ENCODE measurements around the gene TWIST2. TPM values are rescaled to one million over a fixed set of nuclear protein-coding genes. Genes with fewer than 3 reads are reported as not detected.

Gene TWIST2
- polyA plus RNA-seq, 1 donor: 4.9 TPM

DNA sequence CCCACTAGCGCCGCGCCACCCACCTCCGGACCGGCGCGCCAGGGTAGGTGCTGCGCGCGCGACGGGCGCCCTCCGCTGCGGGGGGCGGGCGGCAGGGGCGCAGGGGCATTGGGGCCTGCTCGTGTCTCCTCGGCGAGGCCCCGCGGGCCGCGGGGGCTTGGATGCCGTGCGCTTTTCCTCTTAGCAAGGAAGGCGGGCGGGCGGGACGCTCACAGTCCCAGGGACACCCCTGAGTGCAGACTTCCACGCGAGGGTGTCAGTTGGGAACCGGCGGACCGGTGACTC, 748 bp downstream of the TWIST2 start:
- Histone ChIP-seq H3K27me3 (ENCODE audit: control insufficient read depth, insufficient read depth, low read length) (peaks cover 65% of the 10 kb centered on the region), H3K4me1 (ENCODE audit: control insufficient read depth, insufficient read depth, low read length) (no peaks in the 10 kb centered on the region), H3K27ac (ENCODE audit: low read length) (no peak overlapping the region), H3K9me3 (ENCODE audit: control insufficient read depth, low read depth, low read length) (peaks cover 2% of the 10 kb centered on the region), H3K36me3 (ENCODE audit: control insufficient read depth, insufficient read depth, low read length) (no peaks in the 10 kb centered on the region), H3K4me3 (ENCODE audit: low read length) (peak overlapping the region; percentile 44)
- DNase-seq: no peak
- no CpG with 5 or more reads among the region's 36 CpGs for WGBS (ENCODE audit: insufficient coverage, low lambda C conversion rate)

DNA sequence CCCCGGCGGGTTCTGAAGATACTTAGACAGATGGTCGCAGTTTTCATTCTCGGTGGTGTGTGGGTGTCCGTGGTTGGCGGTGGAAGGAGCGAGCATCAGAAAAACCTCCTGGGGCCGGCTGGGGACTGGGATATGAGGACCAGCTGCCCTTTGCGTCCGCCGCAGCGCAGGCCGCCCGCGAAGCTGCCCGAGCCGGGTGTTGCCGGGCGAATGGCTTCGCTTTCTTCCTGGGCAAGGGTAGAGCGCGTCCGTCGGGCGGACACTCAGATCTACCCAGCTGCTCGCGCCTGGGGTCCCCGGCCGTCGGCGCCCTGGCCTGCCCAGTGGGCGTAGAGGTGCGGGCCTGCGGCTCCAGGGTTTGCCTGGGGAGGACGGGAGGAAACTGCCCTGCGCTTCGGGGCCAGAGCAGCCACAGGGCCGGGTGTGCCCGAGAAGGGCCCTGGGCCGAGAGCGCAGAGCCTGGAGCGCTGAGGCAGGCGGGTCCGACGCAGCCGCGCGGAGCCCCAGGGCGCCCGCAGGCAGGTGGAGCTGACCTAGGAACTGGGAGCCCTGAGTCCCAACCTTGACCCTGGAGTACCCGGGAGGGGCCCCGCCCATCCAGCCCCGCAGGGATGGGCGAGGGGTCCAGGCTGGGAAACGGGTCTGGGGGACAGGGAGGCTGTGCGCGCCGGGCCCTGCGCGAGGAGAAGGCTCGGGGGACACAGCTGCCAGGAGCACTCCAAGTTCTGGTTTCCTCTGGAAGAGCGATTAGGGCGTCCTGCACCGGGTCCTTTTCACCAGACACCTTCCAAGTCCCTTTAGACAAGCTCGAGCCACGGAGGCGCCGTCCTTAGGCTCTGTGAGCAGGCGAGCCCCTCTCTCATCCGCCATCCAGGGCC, 1.3 kb downstream of the TWIST2 start:
- Histone ChIP-seq H3K4me3 (ENCODE audit: low read length) (peak overlapping the region; percentile 39), H3K9me3 (ENCODE audit: control insufficient read depth, low read depth, low read length) (peaks cover 2% of the 10 kb centered on the region), H3K4me1 (ENCODE audit: control insufficient read depth, insufficient read depth, low read length) (no peaks in the 10 kb centered on the region), H3K27ac (ENCODE audit: low read length) (no peak overlapping the region), H3K36me3 (ENCODE audit: control insufficient read depth, insufficient read depth, low read length) (no peaks in the 10 kb centered on the region), H3K27me3 (ENCODE audit: control insufficient read depth, insufficient read depth, low read length) (peaks cover 65% of the 10 kb centered on the region)
- no CpG with 5 or more reads among the region's 70 CpGs for WGBS (ENCODE audit: insufficient coverage, low lambda C conversion rate)
- peak in 1 of 2 donors; percentile 23 for DNase-seq

- Histone ChIP-seq H3K27ac (ENCODE audit: low read length) (no peak overlapping the region), H3K36me3 (ENCODE audit: control insufficient read depth, insufficient read depth, low read length) (no peaks in the 10 kb centered on the region), H3K4me3 (ENCODE audit: low read length) (peak overlapping the region; percentile 39), H3K4me1 (ENCODE audit: control insufficient read depth, insufficient read depth, low read length) (no peaks in the 10 kb centered on the region), H3K9me3 (ENCODE audit: control insufficient read depth, low read depth, low read length) (peaks cover 2% of the 10 kb centered on the region), H3K27me3 (ENCODE audit: control insufficient read depth, insufficient read depth, low read length) (peaks cover 69% of the 10 kb centered on the region)
- WGBS (ENCODE audit: insufficient coverage, low lambda C conversion rate): 88% methylated on average over 2 of the region's 2 CpGs
- DNase-seq: no peak
Observed at GRCh38 chr2:238850091-238850490, 2.2 kb downstream of the TWIST2 start.

DNA sequence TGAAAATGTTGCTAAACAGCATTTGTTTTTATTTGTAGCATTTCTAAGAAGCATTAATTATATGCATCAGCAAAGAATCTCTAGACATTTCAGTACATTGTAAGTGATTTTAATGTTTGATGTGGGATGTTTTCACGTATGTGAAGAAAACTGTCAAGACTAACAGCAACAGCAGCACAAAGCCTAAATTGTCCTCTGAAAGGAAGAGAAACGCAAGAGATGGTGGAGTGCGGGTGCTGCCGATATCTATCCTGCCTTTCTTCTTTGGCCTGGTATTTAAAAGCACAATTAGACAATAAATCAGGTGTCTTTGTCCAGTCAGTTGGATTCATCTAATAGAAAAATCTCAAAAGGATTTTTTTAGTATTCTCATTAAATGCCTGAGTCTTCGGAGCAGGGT, 3.1 kb downstream of the TWIST2 start:
- DNase-seq: no peak
- no peaks in the 10 kb centered on the region for H3K4me1 ChIP-seq (ENCODE audit: control insufficient read depth, insufficient read depth, low read length)
- H3K27me3 ChIP-seq (ENCODE audit: control insufficient read depth, insufficient read depth, low read length): peaks cover 65% of the 10 kb centered on the region
- peaks cover 2% of the 10 kb centered on the region for H3K9me3 ChIP-seq (ENCODE audit: control insufficient read depth, low read depth, low read length)
- H3K36me3 ChIP-seq (ENCODE audit: control insufficient read depth, insufficient read depth, low read length): no peaks in the 10 kb centered on the region
- no peak overlapping the region for H3K27ac ChIP-seq (ENCODE audit: low read length)
- H3K4me3 ChIP-seq (ENCODE audit: low read length): no peak overlapping the region
- 86% methylated on average over 1 of the region's 5 CpGs for WGBS (ENCODE audit: insufficient coverage, low lambda C conversion rate)

- Histone ChIP-seq H3K27me3 (ENCODE audit: control insufficient read depth, insufficient read depth, low read length) (peaks cover 57% of the 10 kb centered on the region), H3K4me3 (ENCODE audit: low read length) (no peak overlapping the region), H3K9me3 (ENCODE audit: control insufficient read depth, low read depth, low read length) (peaks cover 1% of the 10 kb centered on the region), H3K4me1 (ENCODE audit: control insufficient read depth, insufficient read depth, low read length) (no peaks in the 10 kb centered on the region), H3K27ac (ENCODE audit: low read length) (no peak overlapping the region), H3K36me3 (ENCODE audit: control insufficient read depth, insufficient read depth, low read length) (no peaks in the 10 kb centered on the region)
- WGBS (ENCODE audit: insufficient coverage, low lambda C conversion rate): 80% methylated on average over 2 of the region's 3 CpGs
- no peak for DNase-seq
Observed at GRCh38 chr2:238851761-238852160, 3.9 kb downstream of the TWIST2 start.

GRCh38 chr2:238852206-238852869, 4.5 kb downstream of the TWIST2 start:
- Histone ChIP-seq H3K4me3 (ENCODE audit: low read length) (no peak overlapping the region), H3K4me1 (ENCODE audit: control insufficient read depth, insufficient read depth, low read length) (no peaks in the 10 kb centered on the region), H3K9me3 (ENCODE audit: control insufficient read depth, low read depth, low read length) (no peaks in the 10 kb centered on the region), H3K27me3 (ENCODE audit: control insufficient read depth, insufficient read depth, low read length) (peaks cover 53% of the 10 kb centered on the region), H3K36me3 (ENCODE audit: control insufficient read depth, insufficient read depth, low read length) (no peaks in the 10 kb centered on the region), H3K27ac (ENCODE audit: low read length) (no peak overlapping the region)
- 74% methylated on average over 4 of the region's 9 CpGs for WGBS (ENCODE audit: insufficient coverage, low lambda C conversion rate)
- DNase-seq: no peak

DNA sequence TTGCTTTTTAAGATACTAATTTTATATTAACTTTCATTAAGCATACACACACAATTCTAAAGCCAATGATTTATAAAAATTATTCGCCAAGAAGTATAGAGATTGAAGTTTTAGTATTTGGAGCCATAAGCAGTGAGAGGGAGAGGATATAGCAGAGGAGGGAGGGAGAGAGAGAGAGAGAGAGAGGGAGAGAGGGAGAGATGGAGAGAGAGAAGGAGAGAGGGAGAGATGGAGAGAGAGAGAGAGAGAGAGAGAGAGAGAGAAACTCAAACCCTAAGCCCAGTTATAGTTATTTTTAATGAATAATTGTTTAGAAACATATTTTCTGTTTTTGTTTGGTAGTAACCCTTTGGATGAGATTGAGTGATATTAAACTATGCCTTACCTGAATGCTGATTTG, 5.3 kb downstream of the TWIST2 start:
- H3K9me3 ChIP-seq (ENCODE audit: control insufficient read depth, low read depth, low read length): no peaks in the 10 kb centered on the region
- peaks cover 48% of the 10 kb centered on the region for H3K27me3 ChIP-seq (ENCODE audit: control insufficient read depth, insufficient read depth, low read length)
- 100% methylated on average over 1 of the region's 1 CpG for WGBS (ENCODE audit: insufficient coverage, low lambda C conversion rate)
- H3K36me3 ChIP-seq (ENCODE audit: control insufficient read depth, insufficient read depth, low read length): no peaks in the 10 kb centered on the region
- H3K4me3 ChIP-seq (ENCODE audit: low read length): no peak overlapping the region
- H3K4me1 ChIP-seq (ENCODE audit: control insufficient read depth, insufficient read depth, low read length): no peaks in the 10 kb centered on the region
- H3K27ac ChIP-seq (ENCODE audit: low read length): no peak overlapping the region
- no peak for DNase-seq

GRCh38 chr2:238853721-238854120, 5.8 kb downstream of the TWIST2 start:
- WGBS (ENCODE audit: insufficient coverage, low lambda C conversion rate): 90% methylated on average over 6 of the region's 9 CpGs
- H3K27me3 ChIP-seq (ENCODE audit: control insufficient read depth, insufficient read depth, low read length): peaks cover 44% of the 10 kb centered on the region
- no peak overlapping the region for H3K4me3 ChIP-seq (ENCODE audit: low read length)
- H3K9me3 ChIP-seq (ENCODE audit: control insufficient read depth, low read depth, low read length): no peaks in the 10 kb centered on the region
- no peak for DNase-seq
- H3K27ac ChIP-seq (ENCODE audit: low read length): no peak overlapping the region
- H3K4me1 ChIP-seq (ENCODE audit: control insufficient read depth, insufficient read depth, low read length): no peaks in the 10 kb centered on the region
- H3K36me3 ChIP-seq (ENCODE audit: control insufficient read depth, insufficient read depth, low read length): no peaks in the 10 kb centered on the region

GRCh38 chr2:238854246-238854645, 6.4 kb downstream of the TWIST2 start:
- Histone ChIP-seq H3K4me1 (ENCODE audit: control insufficient read depth, insufficient read depth, low read length) (no peaks in the 10 kb centered on the region), H3K4me3 (ENCODE audit: low read length) (no peak overlapping the region), H3K27ac (ENCODE audit: low read length) (no peak overlapping the region)

DNA sequence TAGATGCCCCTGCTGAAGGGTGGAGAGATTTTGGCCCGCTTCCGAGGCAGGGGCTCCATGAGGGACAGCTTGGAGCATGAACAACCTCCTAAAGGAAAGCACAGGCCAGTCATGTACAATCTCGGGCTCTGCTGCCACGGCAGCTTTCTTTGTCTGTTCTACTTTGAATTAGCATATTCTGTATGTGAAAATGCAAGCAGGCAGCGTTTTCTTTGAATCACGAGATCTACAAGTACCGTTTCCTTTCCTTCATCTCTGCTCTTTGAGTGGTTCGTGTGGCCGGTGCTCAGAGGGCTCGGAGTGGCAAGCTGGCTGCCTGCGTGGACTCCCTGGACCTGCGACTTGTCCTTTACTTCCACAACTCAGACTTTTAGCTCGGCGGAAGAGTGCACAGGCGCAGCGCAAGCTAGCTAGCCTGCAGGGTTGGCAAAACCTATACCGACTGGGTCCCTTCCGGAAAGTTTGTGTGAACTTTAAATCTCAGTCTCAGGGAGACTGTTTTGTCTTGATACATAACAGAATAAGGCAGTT, 6.9 kb downstream of the TWIST2 start:
- no peaks in the 10 kb centered on the region for H3K9me3 ChIP-seq (ENCODE audit: control insufficient read depth, low read depth, low read length)
- no peaks in the 10 kb centered on the region for H3K36me3 ChIP-seq (ENCODE audit: control insufficient read depth, insufficient read depth, low read length)
- no peaks in the 10 kb centered on the region for H3K4me1 ChIP-seq (ENCODE audit: control insufficient read depth, insufficient read depth, low read length)
- DNase-seq: no peak
- no CpG with 5 or more reads among the region's 18 CpGs for WGBS (ENCODE audit: insufficient coverage, low lambda C conversion rate)
- H3K27ac ChIP-seq (ENCODE audit: low read length): no peak overlapping the region
- H3K27me3 ChIP-seq (ENCODE audit: control insufficient read depth, insufficient read depth, low read length): peaks cover 34% of the 10 kb centered on the region
- no peak overlapping the region for H3K4me3 ChIP-seq (ENCODE audit: low read length)

More at GRCh38 chr2:238854246-238854645, 6.4 kb downstream of the TWIST2 start:
- WGBS (ENCODE audit: insufficient coverage, low lambda C conversion rate): no CpG with 5 or more reads among the region's 8 CpGs
- no peaks in the 10 kb centered on the region for H3K36me3 ChIP-seq (ENCODE audit: control insufficient read depth, insufficient read depth, low read length)
- DNase-seq: no peak
- peaks cover 39% of the 10 kb centered on the region for H3K27me3 ChIP-seq (ENCODE audit: control insufficient read depth, insufficient read depth, low read length)
- H3K9me3 ChIP-seq (ENCODE audit: control insufficient read depth, low read depth, low read length): no peaks in the 10 kb centered on the region
